ENCODE measurements around the gene C22orf15.

The C22orf15 gene

DNA sequence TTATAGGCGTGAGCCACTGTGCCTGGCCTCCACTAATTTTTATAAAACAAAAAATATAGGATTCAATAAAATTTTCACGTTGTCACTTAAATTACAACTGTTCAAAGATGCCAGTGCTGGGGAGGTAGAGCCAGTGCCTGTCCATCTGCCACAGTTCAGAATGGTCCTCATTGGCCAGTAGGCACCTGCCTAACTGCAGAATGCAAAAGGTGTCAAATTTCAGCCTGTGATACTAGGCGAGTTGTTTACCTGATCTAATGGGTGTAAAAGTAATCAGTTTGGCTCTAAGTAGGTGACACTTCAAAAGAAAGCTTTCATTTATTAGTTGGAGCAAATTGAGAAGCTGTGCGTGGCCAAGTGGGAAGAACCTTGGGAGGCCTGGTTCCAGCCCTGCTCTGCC, 26.3 kb downstream of the C22orf15 start:
- no peak for DNase-seq (ENCODE audit: low read depth)

DNA sequence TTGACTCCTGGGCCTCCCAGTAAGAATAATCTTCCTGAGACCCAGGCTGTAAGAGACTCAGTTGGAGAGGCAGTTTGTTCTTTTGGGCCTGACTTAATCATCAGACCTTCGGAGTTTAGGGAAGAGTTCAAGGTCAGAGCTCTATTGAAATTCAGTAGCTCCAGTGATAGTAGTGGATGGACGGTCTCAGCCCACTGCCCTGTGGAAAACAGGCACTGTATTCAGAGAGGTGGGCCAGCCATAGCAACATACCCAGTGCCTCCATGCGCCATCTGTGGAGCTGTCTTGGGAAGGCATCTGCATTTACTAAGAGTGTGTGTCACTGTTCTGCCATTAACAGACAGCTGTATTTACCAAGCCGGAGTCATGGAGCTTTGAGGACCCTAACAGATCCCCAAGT, 26.8 kb downstream of the C22orf15 start:
- DNase-seq (ENCODE audit: low read depth) = no peak

GRCh38 chr22:23790819-23791737, 28.3 kb downstream of the C22orf15 start:
- DNase-seq (ENCODE audit: low read depth) = no peak

- DNase-seq (ENCODE audit: low read depth) = no peak
Observed at GRCh38 chr22:23791738-23792645, 29.2 kb downstream of the C22orf15 start.

GRCh38 chr22:23793326-23793725, 30.5 kb downstream of the C22orf15 start:
- no peak for DNase-seq (ENCODE audit: low read depth)

- no peak for DNase-seq (ENCODE audit: low read depth)
Observed at GRCh38 chr22:23796461-23796860, 33.7 kb downstream of the C22orf15 start.

GRCh38 chr22:23800297-23801237, 37.8 kb downstream of the C22orf15 start:
- DNase-seq (ENCODE audit: low read depth) = no peak

DNA sequence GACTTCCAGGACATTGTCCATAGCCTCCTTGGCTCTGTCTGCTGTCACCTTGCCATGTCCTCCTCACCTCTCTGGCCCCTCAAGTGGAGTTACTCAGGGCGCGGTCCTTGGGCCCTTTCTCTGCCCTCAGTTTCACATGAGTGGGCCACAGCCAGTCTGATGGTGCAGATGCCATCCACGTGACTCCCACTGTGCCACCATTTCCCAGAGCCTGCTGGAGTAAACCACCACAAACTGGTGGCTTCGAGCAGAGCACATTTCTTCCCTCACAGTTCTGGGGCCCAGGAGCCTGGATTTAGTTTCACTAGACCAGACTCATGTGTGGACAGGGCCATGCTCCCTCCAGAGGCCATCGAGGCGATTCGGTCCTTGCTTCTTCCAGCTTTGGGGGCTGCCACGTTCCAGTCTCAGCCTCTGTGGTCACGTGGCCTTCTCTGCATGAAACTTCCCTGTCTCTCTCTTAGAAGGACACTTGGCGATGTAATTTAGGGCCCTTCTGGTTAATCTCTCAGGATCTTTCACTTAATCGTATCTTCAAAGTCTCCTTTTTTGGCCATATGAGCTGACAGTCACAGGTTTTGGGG, 38.5 kb downstream of the C22orf15 start:
- no peak for DNase-seq (ENCODE audit: low read depth)

- DNase-seq (ENCODE audit: low read depth) = no peak
Observed at GRCh38 chr22:23801886-23802377, 39.1 kb downstream of the C22orf15 start.

DNA sequence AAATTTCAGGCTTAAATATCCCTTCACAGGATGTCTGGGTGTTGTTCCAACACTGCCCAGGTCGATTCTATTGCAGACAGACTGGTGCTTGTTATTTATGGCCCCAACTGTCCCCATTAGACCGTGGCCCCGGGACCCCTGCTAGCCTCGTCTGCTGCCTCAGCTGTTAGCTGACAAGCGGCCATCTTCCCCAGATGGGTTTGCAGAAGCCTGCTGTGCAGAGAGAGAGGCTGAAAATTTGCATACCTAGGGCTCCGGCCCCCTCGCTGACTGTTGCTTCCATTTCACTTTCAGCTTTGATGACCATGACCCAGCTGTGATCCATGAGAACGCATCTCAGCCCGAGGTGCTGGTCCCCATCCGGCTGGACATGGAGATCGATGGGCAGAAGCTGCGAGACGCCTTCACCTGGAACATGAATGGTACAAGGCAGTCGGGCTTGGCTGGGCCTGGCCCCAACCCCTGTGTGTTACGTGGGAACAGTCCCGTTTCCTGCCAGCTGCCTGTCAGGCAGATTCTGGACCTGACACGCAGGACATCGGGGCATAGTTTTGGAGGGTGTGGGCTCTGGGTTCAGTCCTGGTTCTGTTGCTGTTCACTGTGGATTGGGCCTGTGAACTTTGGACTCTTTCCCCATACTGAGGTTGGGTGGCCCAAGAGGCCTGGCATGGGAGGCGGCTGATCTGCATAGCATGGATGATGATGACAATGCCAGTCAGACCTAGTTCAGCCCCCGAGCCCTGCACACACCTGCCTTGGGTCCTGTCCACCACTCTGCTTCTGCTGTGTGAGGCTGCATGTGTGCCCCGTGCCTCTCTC, 40.4 kb downstream of the C22orf15 start:
- no peak for DNase-seq (ENCODE audit: low read depth)

DNA sequence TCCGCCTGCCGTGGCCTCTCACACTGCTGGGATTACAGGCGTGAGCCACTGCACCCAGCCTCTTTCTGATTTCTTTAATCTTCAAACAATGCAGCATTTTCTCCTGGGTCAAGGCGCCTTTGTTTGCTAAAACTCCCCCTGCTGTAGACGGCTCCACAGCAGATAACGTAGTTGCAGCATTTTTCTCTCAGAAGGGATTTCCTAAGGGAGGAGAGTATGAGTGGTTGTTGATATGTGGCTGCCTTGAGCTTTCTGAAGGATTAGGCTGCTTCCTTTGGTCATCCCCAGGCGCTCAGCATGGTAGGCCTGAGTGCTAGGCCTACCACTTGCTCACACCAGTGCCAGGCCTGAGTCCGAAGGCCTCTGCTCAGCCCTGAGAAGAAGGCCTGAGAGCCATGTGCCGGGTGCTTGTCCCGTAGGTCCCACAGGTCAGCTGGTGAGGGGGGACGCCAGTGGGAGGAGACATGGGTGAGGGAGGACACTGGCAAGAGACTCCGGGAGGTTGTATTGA, 42.0 kb downstream of the C22orf15 start:
- DNase-seq (ENCODE audit: low read depth) = no peak

DNA sequence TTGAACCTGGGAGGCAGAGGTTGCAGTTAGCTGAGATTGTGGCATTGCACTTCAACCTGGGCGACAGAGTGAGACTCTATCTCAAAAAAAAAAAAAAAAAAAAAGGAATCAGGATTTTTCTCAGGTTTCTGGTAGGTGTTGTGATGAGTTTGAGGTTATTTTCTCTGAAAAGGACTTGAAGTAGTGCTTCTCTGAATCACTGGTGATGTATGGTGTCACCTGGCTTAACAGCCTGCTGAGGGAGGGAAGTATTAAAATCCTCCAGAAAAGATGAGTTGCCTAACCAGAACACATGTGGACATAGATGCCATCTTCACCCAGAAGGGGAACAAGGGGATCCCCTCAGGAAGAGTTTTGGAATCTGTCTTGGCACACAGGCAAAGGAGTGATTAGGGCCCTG, 44.0 kb downstream of the C22orf15 start:
- no peak for DNase-seq (ENCODE audit: low read depth)

GRCh38 chr22:23812378-23812777, 49.6 kb downstream of the C22orf15 start:
- no peak for DNase-seq (ENCODE audit: low read depth)

All from T-helper 22 cell (primary cell).